Memory B cell (primary cell): ENCODE results near the gene SS18L1.
A peak's percentile ranks its signal among the peaks of the same experiment; 100 is the strongest.

Source experiments
- ATAC-seq: fragments of 150-1000 bp; cut with Tn5 transposase; 2 replicates; pipeline ENCODE4 v1.10.0; 2021; ENCODE audit warnings: low read depth, mild to moderate bottlenecking, moderate library complexity
- DNase-seq, 2 donors: peaks; one replicate each; pipeline ENCODE4 v3.0.0; 2022; ENCODE audit warnings: low spot score in 2 of 2
- H3K27ac Mint-ChIP-seq: one replicate; pipeline ENCODE4 v1.8.0; 2022; ENCODE audit warnings: mild to moderate bottlenecking, moderate library complexity, mixed read lengths
- H3K27me3 Mint-ChIP-seq: one replicate; pipeline ENCODE4 v1.8.0; 2022; ENCODE audit warnings: mixed read lengths
- H3K36me3 Mint-ChIP-seq: one replicate; pipeline ENCODE4 v1.8.0; 2022; ENCODE audit warnings: mild to moderate bottlenecking, mixed read lengths
- H3K4me1 Mint-ChIP-seq: one replicate; pipeline ENCODE4 v1.8.0; 2022; ENCODE audit warnings: mixed read lengths
- H3K4me3 Mint-ChIP-seq: one replicate; pipeline ENCODE4 v1.8.0; 2022; ENCODE audit warnings: mild to moderate bottlenecking, moderate library complexity, mixed read lengths
- H3K9me3 Mint-ChIP-seq: one replicate; pipeline ENCODE4 v1.8.0; 2022; ENCODE audit warnings: mixed read lengths

The SS18L1 gene

GRCh38 chr20:62224113-62224855 lies 80.7 kb downstream of the SS18L1 start:
- Mint-ChIP-seq H3K4me3 (no peak overlapping the region), H3K27ac (no peak overlapping the region), H3K27me3 (peaks cover 20% of the 10 kb centered on the region), H3K36me3 (no peaks in the 10 kb centered on the region), H3K4me1 (peaks cover 2% of the 10 kb centered on the region), H3K9me3 (no peaks in the 10 kb centered on the region)
- DNase-seq (no peak), ATAC-seq (no peak)

- no peaks in the 10 kb centered on the region for H3K9me3 Mint-ChIP-seq
- peaks cover 19% of the 10 kb centered on the region for H3K27me3 Mint-ChIP-seq
- H3K27ac Mint-ChIP-seq, result no peak overlapping the region
- DNase-seq, result no peak
- peaks cover 2% of the 10 kb centered on the region for H3K4me1 Mint-ChIP-seq
- no peaks in the 10 kb centered on the region for H3K36me3 Mint-ChIP-seq
- no peak overlapping the region for H3K4me3 Mint-ChIP-seq
- ATAC-seq, result no peak
Observed at GRCh38 chr20:62225026-62225425, 81.5 kb downstream of the SS18L1 start.

GRCh38 chr20:62225820-62226635 lies 82.5 kb downstream of the SS18L1 start:
- no peaks in the 10 kb centered on the region for H3K9me3 Mint-ChIP-seq
- peaks cover 16% of the 10 kb centered on the region for H3K27me3 Mint-ChIP-seq
- DNase-seq (no peak), ATAC-seq (no peak)
- no peak overlapping the region for H3K27ac Mint-ChIP-seq
- peaks cover 1% of the 10 kb centered on the region for H3K4me1 Mint-ChIP-seq
- no peaks in the 10 kb centered on the region for H3K36me3 Mint-ChIP-seq
- H3K4me3 Mint-ChIP-seq, result no peak overlapping the region

- no peak overlapping the region for H3K4me3 Mint-ChIP-seq
- DNase-seq (no peak), ATAC-seq (no peak)
- no peaks in the 10 kb centered on the region for H3K4me1 Mint-ChIP-seq
- H3K27ac Mint-ChIP-seq, result no peak overlapping the region
- peaks cover 15% of the 10 kb centered on the region for H3K27me3 Mint-ChIP-seq
- H3K36me3 Mint-ChIP-seq, result no peaks in the 10 kb centered on the region
- H3K9me3 Mint-ChIP-seq, result no peaks in the 10 kb centered on the region
Observed at GRCh38 chr20:62226707-62227590, 83.4 kb downstream of the SS18L1 start.

- DNase-seq, result no peak
- Mint-ChIP-seq H3K9me3 (no peaks in the 10 kb centered on the region), H3K4me1 (no peaks in the 10 kb centered on the region), H3K4me3 (no peak overlapping the region), H3K27ac (no peak overlapping the region), H3K27me3 (peaks cover 15% of the 10 kb centered on the region), H3K36me3 (no peaks in the 10 kb centered on the region)
- ATAC-seq, result no peak
Observed at GRCh38 chr20:62227591-62227976, 84.0 kb downstream of the SS18L1 start.

GRCh38 chr20:62227977-62228958 lies 84.7 kb downstream of the SS18L1 start:
- ATAC-seq, result peak; percentile 29

GRCh38 chr20:62228982-62229545 lies 85.5 kb downstream of the SS18L1 start:
- peaks cover 2% of the 10 kb centered on the region for H3K9me3 Mint-ChIP-seq
- ATAC-seq, result no peak

More at GRCh38 chr20:62227977-62228958, 84.7 kb downstream of the SS18L1 start:
- Mint-ChIP-seq H3K9me3 (no peaks in the 10 kb centered on the region), H3K27me3 (peaks cover 12% of the 10 kb centered on the region), H3K4me3 (no peak overlapping the region), H3K27ac (no peak overlapping the region), H3K4me1 (no peaks in the 10 kb centered on the region), H3K36me3 (no peaks in the 10 kb centered on the region)
- no peak for DNase-seq

GRCh38 chr20:62229667-62230066 lies 86.1 kb downstream of the SS18L1 start:
- Mint-ChIP-seq H3K36me3 (no peaks in the 10 kb centered on the region), H3K4me1 (no peaks in the 10 kb centered on the region)
- no peak for ATAC-seq

More at GRCh38 chr20:62228982-62229545, 85.5 kb downstream of the SS18L1 start:
- DNase-seq, result no peak
- H3K4me3 Mint-ChIP-seq, result no peak overlapping the region
- H3K27ac Mint-ChIP-seq, result no peak overlapping the region
- no peaks in the 10 kb centered on the region for H3K4me1 Mint-ChIP-seq
- peaks cover 14% of the 10 kb centered on the region for H3K27me3 Mint-ChIP-seq
- H3K36me3 Mint-ChIP-seq, result no peaks in the 10 kb centered on the region

GRCh38 chr20:62230276-62230675 lies 86.7 kb downstream of the SS18L1 start:
- Mint-ChIP-seq H3K36me3 (no peaks in the 10 kb centered on the region), H3K4me1 (no peaks in the 10 kb centered on the region), H3K27me3 (peaks cover 7% of the 10 kb centered on the region), H3K27ac (no peak overlapping the region), H3K9me3 (peaks cover 2% of the 10 kb centered on the region), H3K4me3 (no peak overlapping the region)
- ATAC-seq (no peak), DNase-seq (no peak)

More at GRCh38 chr20:62229667-62230066, 86.1 kb downstream of the SS18L1 start:
- no peak for DNase-seq
- Mint-ChIP-seq H3K9me3 (peaks cover 2% of the 10 kb centered on the region), H3K4me3 (no peak overlapping the region), H3K27me3 (peaks cover 9% of the 10 kb centered on the region), H3K27ac (no peak overlapping the region)

- Mint-ChIP-seq H3K36me3 (no peaks in the 10 kb centered on the region), H3K27me3 (peaks cover 5% of the 10 kb centered on the region), H3K4me3 (no peak overlapping the region), H3K4me1 (no peaks in the 10 kb centered on the region), H3K9me3 (peaks cover 2% of the 10 kb centered on the region), H3K27ac (no peak overlapping the region)
- no peak for ATAC-seq
- DNase-seq, result no peak
Observed at GRCh38 chr20:62230696-62231095, 87.1 kb downstream of the SS18L1 start.

GRCh38 chr20:62231292-62231691 lies 87.7 kb downstream of the SS18L1 start:
- no peaks in the 10 kb centered on the region for H3K4me1 Mint-ChIP-seq
- DNase-seq, result no peak
- peaks cover 9% of the 10 kb centered on the region for H3K27me3 Mint-ChIP-seq
- H3K36me3 Mint-ChIP-seq, result no peaks in the 10 kb centered on the region
- H3K4me3 Mint-ChIP-seq, result no peak overlapping the region
- H3K27ac Mint-ChIP-seq, result no peak overlapping the region
- ATAC-seq, result no peak
- peaks cover 2% of the 10 kb centered on the region for H3K9me3 Mint-ChIP-seq
